Activated CD4-positive, alpha-beta memory T cell treated with anti-CD3 and anti-CD28 coated beads for 36 hours (primary cell): ENCODE results near the gene GIT2. TPM values are rescaled to one million over a fixed set of nuclear protein-coding genes. Genes with fewer than 3 reads are reported as not detected.

Source experiments
- CTCF ChIA-PET: fragments of 350-600 bp; sonication (Branson Sonifier 250); formaldehyde crosslinking; loops from one replicate; lab custom pipeline; 2021; ENCODE audit warnings: antibody characterized with exemption, inconsistent platforms; lab: Charles Lee
- POLR2A ChIA-PET: fragments of 350-600 bp; sonication (Branson Sonifier 250); formaldehyde crosslinking; loops from one replicate; lab custom pipeline; 2021; ENCODE audit warnings: antibody characterized with exemption; lab: Charles Lee
- DNase-seq: peaks from one replicate; pipeline ENCODE4 v3.0.0-alpha.2; 2020
- H3K27ac Mint-ChIP-seq: one replicate; pipeline ENCODE4 v1.8.0; 2021; ENCODE audit warnings: mixed read lengths
- H3K27me3 Mint-ChIP-seq: one replicate; pipeline ENCODE4 v1.8.0; 2021; ENCODE audit warnings: mixed read lengths
- H3K36me3 Mint-ChIP-seq: one replicate; pipeline ENCODE4 v1.8.0; 2021; ENCODE audit warnings: mixed read lengths
- H3K4me1 Mint-ChIP-seq: one replicate; pipeline ENCODE4 v1.8.0; 2021; ENCODE audit warnings: low read depth, mixed read lengths
- H3K4me3 Mint-ChIP-seq: one replicate; pipeline ENCODE4 v1.8.0; 2021; ENCODE audit warnings: mild to moderate bottlenecking, mixed read lengths
- H3K9me3 Mint-ChIP-seq: one replicate; pipeline ENCODE4 v1.8.0; 2021; ENCODE audit warnings: mixed read lengths
- intact Hi-C: fragments of 100-400 bp; cut with micrococcal nuclease; formaldehyde crosslinking; loops from one replicate; pipeline ENCODE4 v1.15.1; 2023
- total RNA-seq, 2 experiments: library from RNA; stranded (reverse); gene quantifications; one replicate each; pipeline ENCODE4 v1.2.3, GENCODE V29; 2021

The GIT2 gene
- total RNA-seq, 2 experiments from 2014 or later = 52.1 to 56.7 TPM

- ChIA-PET POLR2A (no interaction called here), CTCF (interaction anchor here (1.2 to 1.8 kb wide), 4 partner anchors 28 to 284 kb away, joined by 3 to 10 read pairs (median 6); no protein-coding TSS in a partner anchor)
- H3K9me3 Mint-ChIP-seq = no peaks in the 10 kb centered on the region
- no peaks in the 10 kb centered on the region for H3K36me3 Mint-ChIP-seq
- intact Hi-C loops = loop anchor here (10.0 kb wide), 2 partner anchors 307 to 403 kb away; partner anchors contain the start of genes ATP2A2, MMAB and MVK
- H3K4me3 Mint-ChIP-seq = no peak overlapping the region
- peaks cover 34% of the 10 kb centered on the region for H3K4me1 Mint-ChIP-seq
- DNase-seq = no peak
- no peak overlapping the region for H3K27ac Mint-ChIP-seq
- no peaks in the 10 kb centered on the region for H3K27me3 Mint-ChIP-seq
These were observed 114.4 kb downstream of the GIT2 start for GRCh38 chr12:109881752-109882151.

GRCh38 chr12:109880938-109881337 lies 115.2 kb downstream of the GIT2 start:
- Mint-ChIP-seq H3K9me3 (no peaks in the 10 kb centered on the region), H3K4me3 (peak overlapping the region; percentile 83), H3K27me3 (no peaks in the 10 kb centered on the region), H3K36me3 (no peaks in the 10 kb centered on the region), H3K27ac (peak overlapping the region; percentile 5), H3K4me1 (peaks cover 38% of the 10 kb centered on the region)
- no peak for DNase-seq
- intact Hi-C loops = loop anchor here (1.0 to 10.0 kb wide), 4 partner anchors 28 to 404 kb away; partner anchors contain the start of genes ATP2A2, MMAB and MVK
- CTCF ChIA-PET = interaction anchor here (1.2 to 1.8 kb wide), 4 partner anchors 28 to 283 kb away, joined by 3 to 10 read pairs (median 6); no protein-coding TSS in a partner anchor
- POLR2A ChIA-PET = no interaction called here

- Mint-ChIP-seq H3K27me3 (no peaks in the 10 kb centered on the region), H3K4me1 (peaks cover 45% of the 10 kb centered on the region), H3K4me3 (peak within 1 kb of the TSS; percentile 94), H3K9me3 (no peaks in the 10 kb centered on the region), H3K27ac (peak within 1 kb of the TSS; percentile 79), H3K36me3 (no peaks in the 10 kb centered on the region)
- DNase-seq = peak; percentile 91
- ChIA-PET POLR2A (no interaction called here), CTCF (interaction anchor here (1.0 to 4.1 kb wide), 6 partner anchors 27 to 282 kb away, joined by 3 to 20 read pairs (median 4); no protein-coding TSS in a partner anchor)
- intact Hi-C loops = loop anchor here (1.0 to 10.0 kb wide), 4 partner anchors 27 to 405 kb away; partner anchors contain the start of genes ATP2A2, MMAB and MVK
These were observed 115.9 kb downstream of the GIT2 start, which contains the start of gene GLTP for GRCh38 chr12:109880043-109880931. TSS of gene GLTP (minus strand) at chr12:109880541. CDS start at chr12:109880374, 167 bp downstream.

Other genes starting within 250 kb of the GIT2 start
- not detected for gene TRPV4, start 163.0 kb downstream of the GIT2 start, total RNA-seq
- gene GLTP, start 115.8 kb downstream of the GIT2 start, total RNA-seq = 10 to 100 TPM; 20.9 to 21.1 TPM
- 10 to 100 TPM; 21.2 to 21.3 TPM for gene TCHP, start 96.1 kb downstream of the GIT2 start, total RNA-seq
- 10 to 100 TPM; 45.0 to 46.6 TPM for gene ANKRD13A, start 3.1 kb upstream of the GIT2 start, total RNA-seq
- 10 to 100 TPM; 14.2 to 17.1 TPM for gene C12orf76, start 52.2 kb upstream of the GIT2 start, total RNA-seq
- gene IFT81, start 128.0 kb upstream of the GIT2 start, total RNA-seq = 1 to 10 TPM; 2.9 to 3.4 TPM